Measurements from ENCODE around the gene PSIP1.
"Not testable (repeated sequence)": the region's sequence is repeated elsewhere in the genome, so short reads cannot be mapped to it uniquely, and the experiment has no call there.

Gene PSIP1

DNA sequence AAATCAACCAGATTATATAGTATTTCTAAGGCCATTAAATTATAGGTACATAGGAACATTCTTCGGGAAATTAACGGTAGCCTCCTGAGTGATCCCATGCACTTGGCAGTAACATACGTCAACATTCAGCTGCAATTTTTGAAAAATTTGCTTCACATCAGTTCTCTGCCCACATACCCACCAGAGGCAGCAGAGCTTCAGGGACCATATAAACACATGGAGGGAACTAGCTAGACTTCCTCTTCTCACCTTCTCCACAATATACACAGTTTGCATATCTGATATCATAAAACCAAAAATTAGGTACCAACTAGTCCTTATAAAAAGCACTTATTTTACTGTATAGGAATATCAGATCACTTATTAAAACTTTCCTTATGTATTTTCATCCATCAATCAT is 4.8 kb downstream of the PSIP1 start:
- DNase-seq (ENCODE audit: low read depth in 3 of 3, low spot score in 1 of 3), result no peak

DNA sequence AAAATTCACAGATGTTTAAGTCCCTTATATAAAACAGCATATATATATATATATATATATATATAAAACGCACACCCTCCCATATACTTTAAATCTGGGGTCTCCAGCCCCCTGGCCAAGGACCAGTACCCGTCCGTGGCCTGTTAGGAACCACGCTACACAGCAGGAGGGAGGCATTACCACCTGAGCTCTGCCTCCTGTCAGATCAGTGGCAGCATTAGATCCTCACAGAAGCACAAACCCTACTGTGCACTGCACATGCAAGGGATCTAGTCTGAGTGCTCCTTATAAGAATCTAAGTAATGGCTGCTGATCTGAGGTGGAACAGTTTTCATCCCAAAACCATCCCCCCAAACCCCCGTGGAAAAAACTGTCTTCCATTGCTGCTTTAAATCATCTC is 9.0 kb downstream of the PSIP1 start:
- no peak for DNase-seq (ENCODE audit: low read depth in 3 of 3, low spot score in 1 of 3)

DNA sequence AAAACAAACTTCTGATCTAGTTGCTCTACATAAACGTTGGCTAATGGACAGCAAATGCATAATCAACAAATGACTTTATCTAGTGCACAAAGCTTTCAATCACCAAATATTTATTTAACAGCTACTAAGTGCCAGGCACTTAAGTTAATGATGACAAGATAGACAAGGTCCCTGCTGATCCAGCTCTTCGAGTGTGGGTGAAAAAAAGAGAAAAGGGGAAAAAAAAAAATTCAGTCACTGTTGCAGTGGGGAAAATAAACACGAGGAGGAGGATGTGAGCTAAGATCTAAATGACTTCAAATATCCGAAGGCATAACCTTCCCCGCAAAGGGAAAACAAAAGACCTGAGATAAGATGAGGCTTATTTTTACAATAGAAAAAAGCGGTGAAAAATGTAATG is 9.6 kb downstream of the PSIP1 start:
- no peak for DNase-seq (ENCODE audit: low read depth in 3 of 3, low spot score in 1 of 3)

DNA sequence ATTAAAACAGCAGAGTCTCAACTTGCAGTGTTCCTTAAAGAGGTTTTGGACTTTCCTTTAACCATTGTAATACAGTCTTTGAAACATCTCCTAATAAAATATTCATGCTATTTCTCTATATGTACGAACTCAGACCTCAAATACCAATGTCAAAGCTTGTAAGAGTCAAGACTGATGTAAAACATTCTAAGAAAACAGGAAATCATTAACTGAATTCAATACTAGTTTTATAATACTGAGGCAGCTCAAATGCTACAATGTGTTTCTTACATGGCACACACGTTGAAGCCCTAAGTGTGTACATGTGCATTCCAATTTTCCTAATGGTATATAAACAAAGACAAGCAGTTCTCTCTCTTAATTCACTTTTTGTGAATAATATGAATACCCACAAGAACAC is 11.6 kb downstream of the PSIP1 start:
- DNase-seq (ENCODE audit: low read depth in 3 of 3, low spot score in 1 of 3), result no peak

DNA sequence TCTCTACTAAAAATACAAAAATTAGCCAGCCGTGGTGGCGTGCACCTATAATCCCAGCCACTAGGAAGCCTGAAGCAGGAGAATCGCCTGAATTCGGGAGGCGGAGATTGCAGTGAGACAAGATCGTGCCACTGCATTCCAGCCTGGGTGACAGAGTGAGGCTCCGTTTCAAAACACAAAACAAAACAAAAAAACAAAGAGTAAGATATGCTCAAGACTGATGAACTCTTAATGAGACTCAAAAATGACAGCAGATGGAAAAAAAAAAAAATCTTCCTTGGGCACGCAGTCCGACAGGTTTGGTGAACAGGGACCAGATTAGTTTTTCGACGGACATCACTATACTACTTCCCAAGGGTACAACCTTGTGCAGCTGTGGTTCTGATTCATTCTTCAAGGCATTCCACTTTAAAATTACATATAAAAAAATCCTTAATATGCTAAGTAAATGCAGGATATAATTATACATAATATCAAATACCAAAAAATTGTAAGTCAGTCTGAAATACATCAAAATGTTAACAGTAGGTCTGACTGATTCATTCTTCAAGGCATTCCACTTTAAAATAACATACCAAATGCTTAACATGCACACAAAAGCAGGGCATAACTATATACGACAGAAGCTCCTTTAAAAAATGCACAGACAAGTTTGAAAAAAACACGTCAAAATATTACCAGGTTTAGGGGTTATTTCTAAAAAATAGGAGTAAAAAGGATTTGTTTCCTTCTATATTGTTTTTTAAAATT is 12.3 kb downstream of the PSIP1 start:
- DNase-seq (ENCODE audit: low read depth in 3 of 3, low spot score in 1 of 3), result no peak

DNA sequence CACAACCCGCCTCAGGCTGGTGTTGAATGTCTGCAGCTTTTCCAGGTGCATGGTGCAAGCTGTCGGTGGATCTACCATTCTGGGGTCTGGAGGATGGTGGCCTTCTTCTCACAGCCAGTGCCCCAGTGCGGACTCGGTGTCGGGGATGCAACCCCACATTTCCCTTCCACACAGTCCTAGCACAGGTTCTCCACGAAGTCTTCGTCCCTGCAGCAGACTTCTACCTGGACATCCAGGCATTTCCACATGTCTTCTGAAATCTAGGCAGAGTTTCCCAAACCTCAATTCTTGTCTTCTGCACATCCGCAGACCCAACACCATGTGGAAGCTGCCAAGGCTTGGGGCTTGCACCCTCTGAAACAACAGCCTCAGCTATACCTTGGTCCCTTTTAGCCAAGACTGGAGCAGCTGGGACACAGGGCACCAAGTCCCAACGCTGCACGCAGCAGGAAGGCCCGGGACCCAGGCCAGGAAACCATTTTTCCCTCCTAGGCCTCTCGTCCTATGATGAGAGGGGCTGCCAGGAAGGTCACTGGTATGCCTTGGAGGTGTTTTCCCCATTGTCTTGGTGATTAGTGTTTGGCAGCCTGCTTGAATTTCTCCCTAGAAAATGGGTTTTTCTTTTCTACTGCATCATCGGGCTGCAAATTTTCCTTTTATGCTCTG is 18.2 kb downstream of the PSIP1 start:
- no peak for DNase-seq (ENCODE audit: low read depth in 3 of 3, low spot score in 1 of 3)

DNA sequence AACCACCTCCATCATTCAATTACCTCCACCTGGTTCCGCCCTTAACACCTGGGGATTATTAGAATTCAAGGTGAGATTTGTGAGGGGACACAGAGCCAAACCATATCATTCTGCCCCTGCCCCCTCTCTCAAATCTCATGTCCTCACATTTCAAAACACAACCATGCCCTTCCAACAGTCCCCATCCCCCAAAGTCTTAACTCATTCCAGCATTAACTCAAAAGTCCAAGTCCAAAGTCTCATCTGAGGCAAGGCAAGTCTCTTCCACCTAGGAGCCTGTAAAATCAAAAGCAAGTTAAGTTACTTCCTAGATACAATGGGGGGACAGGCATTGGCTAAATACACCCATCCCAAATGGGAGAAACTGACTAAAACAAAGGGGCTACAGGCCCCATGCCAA is 18.8 kb downstream of the PSIP1 start:
- no peak for DNase-seq (ENCODE audit: low read depth in 3 of 3, low spot score in 1 of 3)

DNA sequence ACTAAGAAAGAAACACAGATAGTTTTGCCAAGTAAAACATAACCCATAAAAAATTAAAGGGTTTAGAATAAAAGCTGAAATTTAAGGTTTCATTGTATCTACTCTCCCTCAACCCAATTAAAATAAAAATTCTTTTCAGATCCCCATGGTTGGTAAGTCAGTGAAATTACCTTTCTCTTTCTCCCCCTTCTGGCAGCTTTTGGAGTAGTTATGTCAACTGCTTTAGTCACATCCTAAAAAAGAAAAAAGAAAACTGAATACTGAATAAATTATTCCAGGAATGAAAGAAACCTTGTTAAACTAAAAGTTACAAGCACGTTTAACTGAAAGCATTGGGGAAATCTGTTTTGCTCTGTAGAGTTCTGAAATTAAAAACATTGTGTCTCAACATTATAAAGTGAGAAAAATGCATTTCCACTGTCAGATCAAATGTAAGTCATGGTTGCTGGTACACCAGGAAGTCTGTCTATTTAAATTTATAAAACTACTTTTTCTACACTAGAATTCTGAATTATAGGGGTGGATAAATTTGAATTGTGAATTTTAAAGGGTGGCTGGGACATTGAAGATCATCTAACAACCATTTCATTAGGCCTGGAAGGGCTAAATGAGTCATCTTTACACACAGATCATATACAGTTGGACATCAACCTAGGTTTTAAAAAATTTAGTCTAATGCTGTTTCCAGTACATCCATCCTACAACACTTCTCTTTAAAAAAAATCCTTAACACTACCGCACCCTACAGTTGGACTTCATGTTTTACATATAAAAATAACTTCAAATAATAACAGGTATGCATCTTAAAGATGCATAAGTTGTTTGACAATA is 24.7 kb downstream of the PSIP1 start:
- DNase-seq (ENCODE audit: low read depth in 3 of 3, low spot score in 1 of 3), result no peak

DNA sequence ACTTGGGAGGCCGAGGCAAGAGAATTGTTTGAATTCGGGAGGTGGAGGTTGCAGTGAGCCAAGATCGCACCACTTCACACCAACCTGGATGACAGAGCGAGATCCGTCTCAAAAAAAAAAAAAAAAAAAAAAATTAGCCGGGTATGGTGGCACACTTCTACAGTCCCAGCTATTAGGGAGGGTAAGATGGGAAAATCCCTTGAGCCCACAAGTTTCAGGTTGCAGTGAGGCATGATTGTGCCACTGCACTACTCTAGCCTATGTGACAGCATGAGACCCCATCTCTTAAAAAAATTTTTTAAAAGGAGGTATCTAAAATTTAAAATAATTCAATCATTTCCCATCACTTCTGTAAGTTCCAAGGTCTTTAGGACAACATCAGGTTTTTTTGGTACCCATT is 26.0 kb downstream of the PSIP1 start:
- no peak for DNase-seq (ENCODE audit: low read depth in 3 of 3, low spot score in 1 of 3)

DNA sequence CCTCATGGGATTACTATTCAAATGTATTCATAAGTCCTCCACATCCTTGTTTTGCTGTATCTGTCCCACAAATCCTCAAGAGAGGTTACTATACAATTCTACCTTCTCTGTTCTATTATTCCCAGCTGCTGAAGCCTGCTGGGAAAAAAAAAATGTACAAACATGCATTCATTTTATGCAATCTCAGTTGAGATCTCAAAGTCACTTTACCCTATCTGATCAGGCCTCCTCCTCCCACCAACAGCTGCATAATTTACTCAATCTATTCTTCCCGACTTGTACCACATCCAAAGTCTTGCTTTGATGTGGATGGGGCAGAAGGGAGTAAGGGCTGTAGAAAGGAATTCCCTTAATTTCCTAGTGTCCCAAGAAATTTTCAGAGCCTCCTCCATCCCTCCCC is 28.6 kb downstream of the PSIP1 start:
- DNase-seq (ENCODE audit: low read depth in 3 of 3, low spot score in 1 of 3), result no peak

DNA sequence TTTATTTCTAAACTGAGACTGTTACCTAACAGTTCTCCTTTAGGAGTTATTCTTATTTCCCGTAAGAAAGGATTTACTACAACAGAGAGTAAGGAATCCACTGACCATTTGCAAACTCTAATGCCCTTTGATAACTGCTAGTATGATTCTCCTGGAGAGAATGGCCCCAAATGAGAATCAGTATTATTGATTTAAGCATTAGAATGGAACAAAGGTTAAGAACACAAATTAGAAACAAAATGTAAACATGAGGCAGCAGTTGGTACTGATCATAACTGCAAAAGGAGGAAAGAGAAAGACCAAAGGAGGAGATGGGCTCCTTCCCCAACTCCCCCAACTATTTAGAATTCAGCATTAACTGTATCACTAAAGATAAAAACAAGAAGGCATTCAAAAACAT is 30.7 kb downstream of the PSIP1 start:
- DNase-seq (ENCODE audit: low read depth in 3 of 3, low spot score in 1 of 3), result no peak

DNA sequence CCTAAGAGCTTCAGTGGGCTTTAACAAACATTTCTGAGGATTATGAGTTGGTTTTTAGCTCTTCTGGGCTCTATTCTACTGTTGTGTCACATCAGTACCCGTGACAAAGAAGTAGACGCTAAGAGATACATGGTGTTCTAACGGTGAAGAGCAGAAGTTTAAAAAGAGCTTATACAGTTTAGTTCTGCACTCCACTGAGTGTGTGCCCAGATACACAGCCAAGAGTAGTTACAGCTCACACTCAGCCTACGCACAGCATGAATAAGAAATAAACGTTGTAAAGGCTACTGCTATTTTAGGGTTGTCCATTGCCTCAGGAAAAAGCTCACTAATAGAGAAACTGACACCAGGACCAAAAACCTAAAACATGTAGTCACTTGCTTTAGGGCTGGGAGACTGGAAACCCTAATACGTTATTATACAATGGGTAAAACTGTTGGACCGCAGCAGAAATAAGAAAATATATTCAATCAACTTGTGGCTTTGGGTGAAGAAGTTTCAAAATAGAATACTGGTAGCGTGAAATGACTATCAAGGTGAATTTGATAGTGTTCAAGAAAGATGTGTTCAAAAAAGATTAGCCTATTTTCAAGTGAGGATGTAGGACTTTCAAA is 34.7 kb downstream of the PSIP1 start:
- DNase-seq (ENCODE audit: low read depth in 3 of 3, low spot score in 1 of 3), result no peak

DNA sequence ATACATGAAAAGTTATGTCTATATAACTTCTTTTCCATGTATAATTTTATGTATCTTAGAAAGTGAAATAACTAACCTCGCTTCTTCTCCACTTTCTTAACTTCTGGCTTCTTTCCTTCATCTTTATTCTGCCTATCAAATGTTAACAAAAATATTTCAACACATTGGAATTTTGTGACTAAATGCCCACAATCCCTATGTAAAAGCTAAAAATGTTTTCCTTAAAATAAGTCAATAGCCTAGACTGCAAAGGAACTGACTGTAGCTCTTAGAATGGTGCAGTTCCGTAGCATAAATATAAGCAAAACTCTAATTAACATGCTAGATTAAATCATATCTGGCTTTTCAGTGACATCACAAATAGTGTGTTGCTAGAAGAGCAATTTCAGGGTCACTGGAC is 40.9 kb downstream of the PSIP1 start:
- DNase-seq (ENCODE audit: low read depth in 3 of 3, low spot score in 1 of 3), result no peak

DNA sequence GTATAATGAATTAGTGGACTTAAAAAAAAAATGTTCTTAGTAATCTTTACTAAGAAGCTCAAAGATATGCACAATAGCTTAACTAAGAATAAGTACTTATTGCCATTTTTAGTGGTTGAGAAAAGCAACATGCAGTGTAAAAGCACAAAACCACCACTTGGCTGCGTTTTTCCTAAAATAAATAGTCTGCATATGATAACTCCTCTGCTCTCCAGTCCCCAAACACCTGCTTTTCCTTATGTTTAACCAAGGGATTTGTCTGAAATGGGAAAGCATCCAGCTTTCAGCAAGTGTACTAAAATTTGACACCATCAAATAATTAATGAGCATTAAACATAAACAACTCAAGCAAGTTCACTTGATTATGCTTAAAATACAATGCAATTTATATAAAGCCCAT is 41.4 kb downstream of the PSIP1 start:
- DNase-seq (ENCODE audit: low read depth in 3 of 3, low spot score in 1 of 3), result no peak

DNA sequence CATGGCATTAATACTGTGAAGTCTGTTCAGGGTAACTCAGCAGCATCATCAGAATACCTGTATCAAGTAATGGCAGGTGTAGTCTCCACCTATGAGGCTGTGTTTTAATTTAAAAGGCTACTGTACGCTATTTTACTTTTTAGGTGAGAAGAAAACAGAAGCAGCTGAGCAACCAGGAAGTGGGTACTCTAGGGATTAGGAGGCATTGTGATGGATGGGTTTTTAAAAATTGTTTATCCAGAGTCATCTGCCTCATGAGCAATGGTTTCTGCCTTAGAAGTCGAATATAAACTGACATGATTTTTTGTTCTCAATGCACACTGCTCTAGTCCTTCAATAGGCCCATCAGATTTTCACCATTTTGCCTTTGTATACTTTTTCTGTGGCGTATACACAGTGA is 42.6 kb downstream of the PSIP1 start:
- no peak for DNase-seq (ENCODE audit: low read depth in 3 of 3, low spot score in 1 of 3)

DNA sequence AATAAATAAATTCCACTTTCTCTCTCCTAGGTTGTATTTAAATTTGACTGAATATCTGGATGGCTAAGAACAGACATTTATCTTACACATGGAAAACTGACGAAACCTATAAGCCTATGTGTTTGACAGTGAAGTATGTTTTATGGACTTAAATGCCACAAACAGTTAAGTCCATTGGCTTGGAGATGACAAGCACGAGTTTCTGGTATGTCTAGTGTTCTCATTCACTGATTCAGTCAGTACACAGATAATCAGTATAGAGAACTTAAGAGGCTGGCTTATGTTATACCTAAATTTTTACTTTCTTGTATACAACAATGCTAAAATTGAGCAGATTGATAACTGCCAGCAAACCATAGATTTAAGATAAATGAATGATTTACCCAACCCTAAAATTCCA is 49.2 kb downstream of the PSIP1 start:
- no peak for DNase-seq (ENCODE audit: low read depth in 3 of 3, low spot score in 1 of 3)

DNA sequence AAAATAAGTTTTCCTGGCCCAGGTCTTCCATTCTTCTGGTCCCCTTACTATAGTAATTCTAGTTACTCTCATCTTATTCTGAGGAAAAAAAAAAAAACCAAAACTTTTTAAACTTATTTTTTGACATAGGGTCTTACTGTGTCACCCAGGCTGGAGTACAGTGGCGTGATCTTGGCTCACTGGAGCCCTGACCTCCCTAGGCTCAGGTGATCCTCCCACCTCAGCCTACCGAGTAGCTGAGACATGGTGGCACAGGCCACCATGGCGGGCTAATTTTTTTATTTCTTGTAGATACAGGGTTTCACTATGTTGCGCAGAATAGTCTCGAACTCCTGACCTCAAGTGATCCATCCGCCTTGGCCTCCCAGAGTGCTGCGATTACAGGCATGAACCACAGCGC is 49.7 kb downstream of the PSIP1 start:
- no peak for DNase-seq (ENCODE audit: low read depth in 3 of 3, low spot score in 1 of 3)

DNA sequence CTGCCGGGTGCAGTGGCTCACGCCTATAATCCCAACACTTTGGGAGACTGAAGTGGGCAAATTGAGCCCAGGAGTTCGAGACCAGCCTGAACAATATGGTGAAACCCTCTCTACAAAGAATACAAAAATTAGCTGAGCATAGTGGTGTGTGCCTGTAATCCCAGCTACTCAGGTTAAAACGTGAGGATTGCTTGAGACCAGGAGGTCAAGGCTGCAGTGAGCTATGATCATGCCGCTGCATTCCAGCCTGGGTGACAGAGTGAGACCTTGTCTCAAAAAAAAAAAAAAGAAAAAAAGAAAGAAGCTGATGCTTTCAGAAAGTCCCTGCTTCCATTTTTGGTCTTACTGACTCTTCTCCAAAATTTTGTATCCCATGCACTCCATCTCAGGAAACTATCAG is 56.8 kb downstream of the PSIP1 start:
- no peak for DNase-seq (ENCODE audit: low read depth in 3 of 3, low spot score in 1 of 3)

DNA sequence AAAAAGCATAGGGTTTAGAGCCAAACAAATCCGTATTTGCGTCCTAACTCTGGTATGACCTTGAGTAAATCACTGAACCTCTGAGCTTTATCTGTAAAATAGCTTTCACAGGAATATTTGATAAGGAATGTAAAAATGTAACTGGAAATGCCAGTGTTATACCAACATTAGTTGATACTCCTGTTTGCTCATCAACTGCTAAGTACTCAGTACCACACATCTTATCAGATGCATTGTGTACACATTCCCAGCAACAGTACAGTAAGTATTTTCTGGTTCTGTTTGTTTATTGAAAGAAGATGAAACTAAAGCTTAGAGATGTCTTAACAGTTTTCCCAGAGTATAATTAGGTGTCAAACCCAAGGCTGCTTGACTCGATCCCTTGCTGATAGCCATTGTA is 66.6 kb downstream of the PSIP1 start:
- no peak for DNase-seq (ENCODE audit: low read depth in 3 of 3, low spot score in 1 of 3)

DNA sequence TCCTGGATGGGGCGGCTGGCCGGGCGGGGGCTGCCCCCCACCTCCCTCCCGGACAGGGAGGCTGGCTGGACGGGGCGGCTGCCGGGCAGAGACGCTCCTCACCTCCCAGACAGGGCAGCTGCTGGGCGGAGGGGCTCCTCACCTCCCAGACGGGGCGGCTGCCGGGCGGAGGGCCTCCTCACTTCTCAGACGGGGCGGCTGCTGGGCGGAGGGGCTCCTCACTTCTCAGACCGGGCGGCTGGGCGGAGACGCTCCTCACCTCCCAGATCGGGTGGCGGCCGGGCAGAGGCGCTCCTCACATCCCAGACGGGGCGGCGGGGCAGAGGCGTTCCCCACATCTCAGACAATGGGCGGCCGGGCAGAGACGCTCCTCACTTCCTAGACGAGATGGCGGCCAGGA is 68.5 kb downstream of the PSIP1 start:
- DNase-seq (ENCODE audit: low read depth in 3 of 3, low spot score in 1 of 3), result not testable (repeated sequence)

DNA sequence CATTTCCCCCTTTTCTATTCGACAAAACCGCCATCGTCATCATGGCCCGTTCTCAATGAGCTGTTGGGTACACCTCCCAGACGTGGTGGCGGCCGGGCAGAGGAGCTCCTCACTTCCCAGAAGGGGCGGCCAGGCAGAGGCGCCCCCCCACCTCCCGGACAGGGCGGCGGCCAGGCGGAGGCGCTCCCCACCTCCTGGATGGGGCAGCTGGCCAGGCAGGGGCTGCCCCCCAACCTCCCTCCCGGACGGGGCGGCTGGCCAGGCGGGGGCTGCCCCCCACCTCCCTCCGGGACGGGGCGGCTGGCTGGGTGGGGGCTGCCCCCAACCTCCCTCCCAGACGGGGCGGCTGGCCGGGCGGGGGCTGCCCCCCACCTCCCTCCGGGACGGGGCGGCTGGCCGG is 68.9 kb downstream of the PSIP1 start:
- not testable (repeated sequence) for DNase-seq (ENCODE audit: low read depth in 3 of 3, low spot score in 1 of 3)

DNA sequence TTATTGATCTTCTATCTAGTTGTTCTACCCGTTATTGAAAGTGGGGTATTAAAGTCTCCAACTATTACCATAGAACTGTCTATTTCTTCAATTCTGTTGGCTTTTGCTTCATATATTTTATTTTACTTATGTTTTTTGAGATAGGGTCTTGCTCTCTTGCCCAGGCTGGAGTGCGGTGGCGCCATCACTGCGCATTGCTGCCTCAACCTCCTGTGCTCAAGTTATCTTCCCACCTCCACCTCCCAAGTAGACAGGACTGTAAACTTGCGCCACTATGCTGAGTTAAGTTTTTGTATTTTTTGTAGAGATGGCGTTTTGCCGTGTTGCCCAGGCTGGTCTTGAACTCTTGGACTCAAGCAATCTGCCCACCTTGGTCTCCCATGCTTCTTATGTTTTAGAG is 71.9 kb downstream of the PSIP1 start:
- DNase-seq (ENCODE audit: low read depth in 3 of 3, low spot score in 1 of 3), result no peak

All from stimulated activated CD4-positive, alpha-beta T cell treated with anti-CD3 and anti-CD28 coated beads, TNF-alpha, amount 100 ng/mL, for 1 hour (primary cell).